Epidermal melanocyte (primary cell): Measurements from ENCODE around the gene XPC.

ENCODE experiments used
- DNase-seq: peaks from one replicate; pipeline ENCODE4 v3.0.0; 2011; ENCODE audit warnings: low spot score; ENCODE audit not compliant: insufficient read length

The XPC gene

GRCh38 chr3:14208168-14208567 is 29.8 kb upstream of the XPC start:
- no peak for DNase-seq

- DNase-seq: no peak
Observed at GRCh38 chr3:14206548-14207177, 28.3 kb upstream of the XPC start.

GRCh38 chr3:14204515-14205284 is 26.3 kb upstream of the XPC start:
- DNase-seq: no peak

- peak; percentile 89 for DNase-seq
Observed at GRCh38 chr3:14203521-14204079, 25.2 kb upstream of the XPC start.

- no peak for DNase-seq
Observed at GRCh38 chr3:14202874-14203520, 24.6 kb upstream of the XPC start.

- DNase-seq: no peak
Observed at GRCh38 chr3:14201940-14202684, 23.7 kb upstream of the XPC start.

GRCh38 chr3:14200841-14201240 is 22.4 kb upstream of the XPC start:
- no peak for DNase-seq

GRCh38 chr3:14200276-14200675 is 21.9 kb upstream of the XPC start:
- DNase-seq: no peak

GRCh38 chr3:14199641-14200040 is 21.2 kb upstream of the XPC start:
- no peak for DNase-seq

- DNase-seq: no peak
Observed at GRCh38 chr3:14194865-14195264, 16.5 kb upstream of the XPC start.

- no peak for DNase-seq
Observed at GRCh38 chr3:14188041-14188754, 9.8 kb upstream of the XPC start.

GRCh38 chr3:14186854-14187458 is 8.6 kb upstream of the XPC start:
- no peak for DNase-seq

- no peak for DNase-seq
Observed at GRCh38 chr3:14183015-14183577, 4.7 kb upstream of the XPC start.

GRCh38 chr3:14181253-14181652 is 2.9 kb upstream of the XPC start:
- no peak for DNase-seq

GRCh38 chr3:14179795-14180194 is 1.4 kb upstream of the XPC start:
- DNase-seq: no peak

GRCh38 chr3:14179114-14179465 is 689 bp upstream of the XPC start:
- no peak for DNase-seq

GRCh38 chr3:14177580-14178246 is 688 bp downstream of the XPC start:
- DNase-seq: no peak

- no peak for DNase-seq
Observed at GRCh38 chr3:14175383-14176037, 2.9 kb downstream of the XPC start.

GRCh38 chr3:14174483-14174882 is 3.9 kb downstream of the XPC start:
- DNase-seq: no peak
